ENCODE measurements around the gene METTL1.

GRCh38 chr12:57745485-57745881 is 26.4 kb downstream of the METTL1 start:
- TF ChIP-seq POLR2AphosphoS5 (IDR thresholded peaks at IDR 0.05) (no peak), CTCF (IDR thresholded peaks at IDR 0.05) (no peak), POLR2A (IDR thresholded peaks at IDR 0.05) (no peak)

All from sigmoid colon (tissue), 4 donors.